GM21528 (cell line): Measurements from ENCODE around the gene GLS.

Experiments used
- ATAC-seq: cut with Tn5 transposase; IDR thresholded peaks from one replicate; pipeline ENCODE4 v1.9.1; 2021; ENCODE audit warnings: mild to moderate bottlenecking, moderate library complexity; ENCODE audit not compliant: unreplicated experiment, low FRiP score

GLS gene

DNA sequence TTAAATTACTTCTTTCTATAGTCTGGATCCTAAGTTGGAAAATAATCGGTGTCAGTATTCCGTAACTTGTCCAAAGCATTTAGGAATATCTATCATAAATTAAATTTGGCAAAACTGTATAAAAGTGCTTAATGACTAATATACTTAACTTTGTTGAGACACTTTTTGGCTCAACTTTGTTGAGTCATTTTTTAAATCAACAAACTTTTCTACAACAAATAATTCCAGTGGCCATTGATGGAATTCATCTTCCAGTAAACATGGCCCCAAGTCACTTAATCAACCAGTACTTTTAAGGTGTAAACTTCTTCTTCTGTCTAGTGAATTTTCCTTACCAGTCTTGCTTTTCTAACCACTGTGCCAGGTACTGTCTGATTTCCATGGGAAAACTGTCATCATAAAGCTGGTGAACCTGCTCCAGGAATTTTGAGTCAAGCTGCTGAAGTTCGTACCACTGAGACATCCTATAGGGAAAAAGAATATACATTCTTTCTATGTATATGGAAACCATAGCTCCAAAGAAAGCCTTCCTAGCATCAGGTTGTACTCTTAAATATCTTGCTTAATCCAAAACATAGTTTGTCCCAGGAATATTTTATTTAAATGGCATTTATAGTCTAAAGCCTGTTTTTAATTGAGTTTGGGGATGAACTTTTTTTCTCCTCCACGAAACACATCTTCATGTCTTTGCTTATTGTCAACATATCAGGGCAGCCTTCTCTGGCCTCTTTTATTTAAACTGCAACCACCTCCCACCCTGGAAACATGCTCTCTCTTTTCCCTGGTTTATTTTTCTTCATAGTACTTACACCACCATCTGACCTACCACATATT, 129.1 kb downstream of the GLS start:
- ATAC-seq: no peak

DNA sequence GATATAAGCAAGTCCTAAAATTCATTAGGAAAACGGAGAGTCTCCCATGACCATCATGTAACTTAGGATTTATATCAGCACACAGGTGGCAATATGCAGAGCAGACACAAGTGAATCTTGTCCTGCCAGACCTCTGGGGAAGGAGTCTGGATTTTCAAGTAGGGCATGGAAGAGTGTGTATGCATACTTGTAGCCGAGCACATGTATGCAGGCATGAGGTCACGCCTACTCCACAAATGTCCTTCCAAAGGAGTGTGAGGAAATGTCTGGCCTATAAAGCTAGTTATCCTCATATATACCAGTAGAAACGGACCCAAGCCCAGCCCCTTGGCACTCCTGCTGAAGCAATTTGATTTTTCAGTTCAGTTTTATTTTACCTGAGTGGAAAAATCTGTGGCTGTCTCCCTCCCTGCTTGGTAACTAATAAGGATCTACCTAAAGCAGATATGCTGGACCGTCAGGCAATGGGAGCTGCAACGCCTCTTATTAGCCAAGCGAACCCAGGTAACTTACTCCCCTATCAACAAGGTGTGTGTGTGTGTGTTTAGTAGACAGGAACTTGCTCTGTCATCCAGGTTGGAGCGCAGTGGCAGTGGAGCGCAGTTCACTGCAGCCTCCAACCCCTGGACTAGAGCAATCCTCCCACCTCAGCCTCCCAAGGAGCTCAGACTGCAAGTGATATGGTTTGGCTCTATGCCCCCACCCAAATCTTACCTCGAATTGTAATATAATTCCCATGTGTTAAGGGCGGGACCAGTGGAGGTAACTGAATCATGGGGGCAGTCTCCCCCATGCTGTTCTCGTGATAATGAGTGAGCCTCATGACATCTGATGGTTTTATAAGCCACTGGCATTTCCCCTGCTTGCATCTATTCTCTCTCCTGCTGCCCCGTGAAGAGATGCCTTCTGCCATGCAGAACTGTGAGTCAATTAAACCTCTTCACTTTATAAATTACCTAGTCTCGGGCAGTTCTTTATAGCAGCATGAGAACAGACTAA, 130.6 kb downstream of the GLS start:
- ATAC-seq: no peak

DNA sequence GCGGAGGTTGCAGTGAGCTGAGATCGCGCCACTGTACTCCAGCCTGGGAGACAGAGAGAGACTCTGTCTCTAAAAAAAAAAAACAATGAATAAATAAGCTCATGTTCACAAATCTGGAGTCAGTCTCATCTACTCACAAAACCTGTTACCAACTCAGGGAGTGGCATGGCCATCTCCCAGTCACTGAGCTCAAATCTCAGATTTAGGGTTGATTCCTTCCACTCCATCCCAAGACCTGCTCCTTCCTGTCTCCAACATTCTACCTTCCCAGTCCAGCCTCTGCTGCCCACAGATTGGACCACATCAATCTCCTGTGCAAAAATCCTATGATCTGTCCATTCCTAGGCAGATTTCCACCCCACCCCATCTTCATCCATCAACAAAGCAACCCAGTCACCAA, 131.7 kb downstream of the GLS start:
- ATAC-seq: no peak

DNA sequence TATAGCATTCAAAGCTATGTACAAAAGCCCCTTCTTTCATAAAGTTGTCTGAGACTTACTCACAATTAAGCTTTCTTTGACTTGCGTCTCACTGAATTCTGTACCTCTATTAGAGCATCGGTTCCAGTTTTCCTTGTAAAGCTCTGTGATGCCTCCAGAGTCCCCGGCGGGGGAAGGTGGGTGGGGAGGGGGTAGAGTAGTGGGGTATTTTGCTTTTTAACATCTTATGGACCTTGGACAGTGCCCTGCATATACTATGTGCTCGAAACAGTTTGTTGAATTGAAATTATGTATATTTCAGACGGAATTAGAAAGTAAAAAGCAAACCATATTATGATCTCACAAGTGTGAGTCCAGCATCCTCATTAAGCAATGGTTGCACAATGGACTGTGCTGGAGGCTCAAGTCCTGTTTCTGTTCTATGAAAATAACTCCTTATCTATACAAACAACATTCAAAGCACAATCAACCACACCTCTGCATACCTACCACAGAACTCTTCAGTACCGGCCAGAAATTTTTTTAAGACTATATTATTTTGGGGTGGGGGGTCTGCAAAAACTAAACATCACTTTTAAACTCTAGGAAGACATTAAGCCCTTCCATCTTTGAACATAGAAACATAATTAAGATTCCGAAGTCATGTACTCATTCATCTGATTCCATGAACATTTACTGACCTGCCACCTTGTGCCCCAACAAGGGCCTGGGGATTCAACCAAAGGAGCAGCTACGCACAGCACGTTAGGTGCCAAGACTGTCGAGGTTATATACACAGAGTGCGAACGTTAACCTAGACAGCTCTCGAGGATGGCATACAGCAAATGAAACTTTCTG, 132.4 kb downstream of the GLS start:
- no peak for ATAC-seq

DNA sequence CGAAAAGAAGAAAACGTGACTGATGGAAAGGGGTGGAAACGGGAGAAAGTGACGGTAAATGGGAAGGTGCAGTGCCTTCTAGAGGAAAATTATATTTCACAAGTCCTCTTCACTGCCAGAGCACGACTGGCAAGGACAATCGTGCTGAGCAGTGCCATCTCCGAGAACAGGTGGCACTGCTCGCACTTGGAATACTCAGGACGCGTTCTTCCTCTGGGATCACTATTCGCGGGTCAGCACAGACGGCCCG, 133.0 kb downstream of the GLS start:
- ATAC-seq: no peak

DNA sequence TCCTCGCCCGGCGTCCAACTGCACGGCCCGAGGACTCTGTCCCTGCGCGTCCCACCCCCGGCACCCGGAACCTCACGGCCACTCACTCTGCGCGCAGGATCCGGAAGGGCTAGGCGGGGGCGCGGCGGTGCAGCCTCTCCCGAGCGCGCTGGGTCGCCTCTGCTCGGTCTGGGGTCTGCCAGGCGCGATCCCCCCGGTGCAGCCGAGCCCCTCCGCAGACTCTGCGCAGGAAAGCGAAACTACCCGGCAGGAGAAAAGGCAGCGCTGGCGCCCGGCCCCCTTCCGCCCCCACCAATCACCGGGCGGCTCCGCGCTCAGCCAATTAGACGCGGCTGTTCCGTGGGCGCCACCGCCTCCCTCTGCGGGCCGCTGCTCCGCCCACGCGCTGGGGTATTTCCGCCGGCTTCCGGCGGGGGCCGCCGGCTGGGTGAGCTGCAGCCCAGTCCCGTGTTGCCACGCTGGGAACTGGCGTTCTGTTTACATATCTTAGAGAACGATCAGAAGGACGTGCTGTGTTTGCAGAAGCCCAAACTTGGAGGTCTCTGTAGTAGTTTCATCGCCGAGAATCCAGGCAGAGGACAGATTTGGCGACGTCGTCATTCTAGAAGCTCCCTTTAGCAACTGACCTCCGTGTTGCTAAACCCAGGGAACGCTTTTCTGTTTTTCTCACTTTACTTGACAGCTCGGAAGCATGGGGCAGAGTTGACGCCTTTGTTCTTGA, 133.5 kb downstream of the GLS start, which contains the start of gene STAT1:
STAT1 (minus strand) TSS at position 240 of the 721 bp plus-strand sequence. CDS start 4,168 bp downstream, outside the sequence.
- ATAC-seq: peak; percentile 91

DNA sequence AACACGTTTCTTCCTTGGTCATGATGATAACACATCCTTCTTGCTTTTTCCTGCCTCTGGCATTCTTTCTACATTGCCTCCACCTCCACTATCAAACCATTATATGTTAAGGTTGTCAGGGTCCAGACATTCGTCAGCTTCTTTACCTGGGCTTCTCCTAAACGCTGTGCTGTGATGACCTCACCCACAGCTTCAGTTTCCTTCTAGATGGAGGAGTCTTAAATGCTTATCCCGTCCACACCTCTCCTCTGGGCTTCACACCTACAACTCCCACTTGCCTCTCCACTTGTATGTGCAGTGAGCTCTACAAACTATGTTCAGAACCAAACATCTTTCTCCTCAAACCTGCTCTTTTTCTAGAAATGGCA, 134.0 kb downstream of the GLS start:
- ATAC-seq: peak; percentile 0
